Esophagus (tissue), 2 donors: Measurements from ENCODE around the gene VWA1. TPM values are rescaled to one million over a fixed set of nuclear protein-coding genes. Genes with fewer than 3 reads are reported as not detected.
"Not testable (repeated sequence)": the region's sequence is repeated elsewhere in the genome, so short reads cannot be mapped to it uniquely, and the experiment has no call there.

ENCODE experiments used
- H3K27ac ChIP-seq, 2 donors: one replicate each; pipeline ENCODE4 v1.5.1; 2013; ENCODE audit warnings: low read depth in 2 of 2, mild to moderate bottlenecking in 2 of 2, inconsistent platforms in 1 of 2, low read length in 1 of 2, moderate library complexity in 1 of 2
- H3K27me3 ChIP-seq, 2 donors: one replicate each; pipeline ENCODE4 v1.6.1; 2013; ENCODE audit warnings: low read length in 2 of 2, control low read depth in 1 of 2, mild to moderate bottlenecking in 1 of 2; ENCODE audit not compliant: insufficient read depth in 2 of 2, control insufficient read depth in 1 of 2
- H3K36me3 ChIP-seq, 2 donors: one replicate each; pipeline ENCODE4 v1.6.1; 2013; ENCODE audit warnings: low read length in 1 of 2; ENCODE audit not compliant: control insufficient read depth in 2 of 2, insufficient read depth in 2 of 2
- H3K4me1 ChIP-seq, 2 donors: one replicate each; pipeline ENCODE4 v1.6.1; 2013; ENCODE audit warnings: low read length in 1 of 2; ENCODE audit not compliant: control insufficient read depth in 2 of 2, insufficient read depth in 2 of 2
- H3K4me3 ChIP-seq, 2 donors: one replicate each; pipeline ENCODE4 v1.5.1; 2013; ENCODE audit warnings: low read length in 2 of 2, mild to moderate bottlenecking in 2 of 2, low read depth in 1 of 2, moderate library complexity in 1 of 2
- H3K9me3 ChIP-seq, 2 donors: one replicate each; pipeline ENCODE4 v1.6.1; 2013; ENCODE audit warnings: mild to moderate bottlenecking in 2 of 2, low read depth in 1 of 2, low read length in 1 of 2, moderate library complexity in 1 of 2; ENCODE audit not compliant: control insufficient read depth in 2 of 2, insufficient read depth in 1 of 2
- WGBS, 2 donors: extraction: QIAGEN DNeasy Blood & Tissue Kit; methylation state at CpG; one replicate each; pipeline ENCODE4 v1.1.7; 2013; 5-methylcytosine and 5-hydroxymethylcytosine counted together
- polyA plus RNA-seq, 2 donors: library from polyadenylated mRNA; stranded (reverse); fragments of 200-250 nt; gene quantifications; one replicate each; pipeline ENCODE4 v1.2.3, GENCODE V29; 2013
- donor health status: healthy with polysubstance abuse.
- donor health status: Bipolar disorder and iron deficiency.

The VWA1 gene
- polyA plus RNA-seq, 2 donors, result 21.0 to 21.4 TPM

GRCh38 chr1:1480488-1480867 is 45.0 kb downstream of the VWA1 start:
- not testable (repeated sequence) for H3K27ac ChIP-seq, H3K27me3 ChIP-seq, H3K4me3 ChIP-seq, H3K9me3 ChIP-seq, H3K4me1 ChIP-seq
- H3K36me3 ChIP-seq, result peaks cover 7 to 40% of the 10 kb centered on the region in 2 donors
- WGBS, 2 donors, result 95 to 96% methylated on average over 16 of the region's 16 CpGs

DNA sequence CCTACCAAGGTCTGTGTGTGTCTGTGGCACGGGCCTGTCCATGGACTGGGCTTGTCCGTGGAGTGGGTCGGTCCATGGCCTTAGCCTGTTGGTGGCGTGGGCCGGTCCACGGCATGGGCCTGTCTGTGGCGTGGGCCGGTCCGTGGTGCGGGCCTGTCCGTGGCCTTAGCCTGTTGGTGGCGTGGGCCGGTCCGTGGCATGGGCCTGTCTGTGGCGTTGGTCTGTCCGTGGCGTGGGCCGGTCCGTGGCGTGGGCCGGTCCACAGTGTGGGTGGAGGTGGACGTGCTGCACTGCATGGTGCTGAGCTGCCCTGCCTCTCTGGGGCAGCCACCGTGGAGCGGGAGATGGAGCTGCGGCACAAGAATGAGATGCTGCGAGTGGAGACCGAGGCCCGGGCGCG is 46.3 kb downstream of the VWA1 start:
- H3K27me3 ChIP-seq, H3K9me3 ChIP-seq, H3K4me3 ChIP-seq, H3K4me1 ChIP-seq, H3K27ac ChIP-seq: not testable (repeated sequence)
- 98% methylated on average over 24 to 30 of the region's 30 CpGs for WGBS, 2 donors
- peaks cover 7 to 40% of the 10 kb centered on the region in 2 donors for H3K36me3 ChIP-seq

DNA sequence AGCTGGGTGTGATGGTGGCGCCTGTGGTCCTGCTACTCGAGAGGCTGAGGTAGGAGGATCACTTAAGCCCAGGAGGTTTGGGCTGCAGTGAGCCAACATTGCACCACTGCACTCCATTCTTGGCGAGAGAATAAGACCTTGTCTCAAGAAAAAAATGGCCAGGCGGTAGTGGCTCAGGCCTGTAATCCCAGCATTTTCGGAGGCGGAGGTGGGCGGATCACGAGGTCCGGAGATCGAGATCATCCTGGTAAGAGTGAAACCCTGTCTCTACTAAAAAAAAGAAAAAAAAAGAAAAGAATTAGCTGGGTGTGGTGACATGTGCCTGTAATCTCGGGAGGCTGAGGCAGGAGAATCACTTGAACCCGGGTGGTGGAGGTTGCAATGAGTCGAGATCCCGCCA is 47.4 kb downstream of the VWA1 start:
- Histone ChIP-seq H3K36me3 (peaks cover 7 to 45% of the 10 kb centered on the region in 2 donors), H3K27me3 (no peaks in the 10 kb centered on the region), H3K4me1 (no peaks in the 10 kb centered on the region), H3K4me3 (no peak overlapping the region), H3K9me3 (peaks cover 0 to 3% of the 10 kb centered on the region in 2 donors), H3K27ac (no peak overlapping the region)
- 94 to 96% methylated on average over 14 of the region's 14 CpGs for WGBS, 2 donors

GRCh38 chr1:1483714-1484113 is 48.2 kb downstream of the VWA1 start:
- Histone ChIP-seq H3K9me3 (peaks cover 0 to 3% of the 10 kb centered on the region in 2 donors), H3K27ac (no peak overlapping the region), H3K27me3 (no peaks in the 10 kb centered on the region), H3K36me3 (peaks cover 7 to 42% of the 10 kb centered on the region in 2 donors), H3K4me1 (no peaks in the 10 kb centered on the region), H3K4me3 (no peak overlapping the region)
- 96% methylated on average over 16 of the region's 16 CpGs for WGBS, 2 donors

DNA sequence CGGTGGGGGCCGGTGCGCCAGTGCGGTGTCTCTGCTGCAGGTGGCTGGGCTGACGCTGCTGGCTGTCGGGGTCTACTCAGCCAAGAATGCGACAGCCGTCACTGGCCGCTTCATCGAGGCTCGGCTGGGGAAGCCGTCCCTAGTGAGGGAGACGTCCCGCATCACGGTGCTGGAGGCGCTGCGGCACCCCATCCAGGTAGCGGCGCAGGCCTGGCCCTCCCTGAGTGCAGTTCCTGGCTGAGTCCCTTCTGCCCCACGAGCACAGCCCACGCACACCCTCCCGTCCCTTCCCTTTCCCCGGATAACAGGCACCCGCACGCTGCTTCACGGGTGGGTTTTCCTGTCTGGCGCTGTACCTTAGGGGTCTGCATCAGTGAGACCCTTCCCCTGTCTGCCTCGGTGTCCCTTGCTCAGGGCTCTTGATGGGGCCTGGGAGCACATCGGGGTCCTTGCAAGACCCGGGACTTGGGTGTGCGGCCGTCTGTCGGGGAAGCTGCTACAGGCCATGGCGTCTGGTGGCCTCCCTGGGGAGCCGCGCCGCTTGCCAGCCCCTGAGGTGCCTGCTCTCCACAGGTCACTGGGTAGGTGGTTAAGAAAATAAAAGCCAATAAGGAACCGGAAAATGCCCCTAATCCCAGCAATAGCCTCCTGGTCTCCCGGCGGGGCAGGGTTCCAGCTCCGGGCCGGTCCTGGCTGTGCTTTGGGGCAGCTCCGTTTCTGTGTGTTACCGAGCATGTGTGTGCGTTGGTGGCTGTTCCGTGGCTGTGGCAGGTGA is 49.7 kb downstream of the VWA1 start:
- H3K27ac ChIP-seq, H3K4me3 ChIP-seq, H3K9me3 ChIP-seq, H3K4me1 ChIP-seq, H3K27me3 ChIP-seq: not testable (repeated sequence)
- H3K36me3 ChIP-seq, result peaks cover 2 to 43% of the 10 kb centered on the region in 2 donors
- WGBS, 2 donors, result 95% methylated on average over 33 to 43 of the region's 46 CpGs

GRCh38 chr1:1485755-1486317 is 50.3 kb downstream of the VWA1 start:
- not testable (repeated sequence) for H3K9me3 ChIP-seq, H3K4me1 ChIP-seq, H3K4me3 ChIP-seq, H3K27me3 ChIP-seq, H3K27ac ChIP-seq
- WGBS, 2 donors, result 83 to 85% methylated on average over 26 to 31 of the region's 31 CpGs
- H3K36me3 ChIP-seq, result peaks cover 4 to 44% of the 10 kb centered on the region in 2 donors

DNA sequence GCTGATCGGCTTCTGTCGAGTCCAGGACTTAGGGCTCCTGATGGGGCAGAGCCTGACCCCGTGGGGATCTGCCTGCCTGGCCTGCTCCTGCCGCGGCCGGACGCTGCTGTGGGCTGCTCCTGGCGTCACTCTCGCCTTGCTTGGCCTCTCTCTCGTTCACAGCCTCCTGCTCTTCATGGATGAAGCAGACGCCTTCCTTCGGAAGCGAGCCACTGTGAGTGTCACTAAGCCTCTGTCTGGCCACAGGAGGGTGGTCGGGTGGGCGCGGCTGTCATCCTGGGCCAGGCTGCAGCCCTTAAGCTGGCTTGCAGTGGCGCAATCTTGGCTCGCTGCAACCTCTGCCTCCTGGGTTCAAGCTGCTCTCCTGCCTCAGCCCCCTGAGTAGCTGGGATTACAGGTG is 52.2 kb downstream of the VWA1 start:
- Histone ChIP-seq H3K4me3 (no peak overlapping the region), H3K36me3 (peaks cover 4 to 45% of the 10 kb centered on the region in 2 donors), H3K4me1 (no peaks in the 10 kb centered on the region), H3K27ac (no peak overlapping the region), H3K27me3 (no peaks in the 10 kb centered on the region), H3K9me3 (peaks cover 0 to 6% of the 10 kb centered on the region in 2 donors)
- 95% methylated on average over 18 of the region's 18 CpGs for WGBS, 2 donors

GRCh38 chr1:1489231-1489630 is 53.7 kb downstream of the VWA1 start:
- Histone ChIP-seq H3K4me1 (no peaks in the 10 kb centered on the region), H3K4me3 (no peak overlapping the region), H3K9me3 (peaks cover 0 to 6% of the 10 kb centered on the region in 2 donors), H3K27ac (no peak overlapping the region), H3K27me3 (no peaks in the 10 kb centered on the region), H3K36me3 (peaks cover 4 to 38% of the 10 kb centered on the region in 2 donors)
- 95% methylated on average over 16 of the region's 16 CpGs for WGBS, 2 donors

- Histone ChIP-seq H3K36me3 (peaks cover 4 to 38% of the 10 kb centered on the region in 2 donors), H3K9me3 (peaks cover 0 to 6% of the 10 kb centered on the region in 2 donors), H3K27me3 (no peaks in the 10 kb centered on the region), H3K27ac (no peak overlapping the region), H3K4me1 (no peaks in the 10 kb centered on the region), H3K4me3 (no peak overlapping the region)
- 93 to 96% methylated on average over 19 of the region's 19 CpGs for WGBS, 2 donors
These were observed 54.4 kb downstream of the VWA1 start for GRCh38 chr1:1489861-1490260.
